ENCODE data around the gene CMA1. TPM values are rescaled to one million over a fixed set of nuclear protein-coding genes. Genes with fewer than 3 reads are reported as not detected.

Gene CMA1
- total RNA-seq, 1 donor from 2014 or later, result not detected

GRCh38 chr14:24459331-24459730 lies 48.7 kb downstream of the CMA1 start:
- H3K27ac Mint-ChIP-seq (ENCODE audit: unreplicated experiment), result no peak overlapping the region
- no peaks in the 10 kb centered on the region for H3K4me1 Mint-ChIP-seq (ENCODE audit: unreplicated experiment)
- TF ChIP-seq CTCF (IDR thresholded peaks at IDR 0.05), result no peak
- H3K9me3 Mint-ChIP-seq (ENCODE audit: unreplicated experiment), result peaks cover 3% of the 10 kb centered on the region
- no peaks in the 10 kb centered on the region for H3K27me3 Mint-ChIP-seq (ENCODE audit: unreplicated experiment)
- no peak overlapping the region for H3K4me3 Mint-ChIP-seq (ENCODE audit: unreplicated experiment)
- H3K36me3 Mint-ChIP-seq (ENCODE audit: unreplicated experiment), result peaks cover 14% of the 10 kb centered on the region
- no peak for DNase-seq (ENCODE audit: extremely low spot score, unreplicated experiment)

- Mint-ChIP-seq H3K4me3 (ENCODE audit: unreplicated experiment) (no peak overlapping the region), H3K36me3 (ENCODE audit: unreplicated experiment) (peaks cover 20% of the 10 kb centered on the region), H3K27me3 (ENCODE audit: unreplicated experiment) (no peaks in the 10 kb centered on the region), H3K4me1 (ENCODE audit: unreplicated experiment) (no peaks in the 10 kb centered on the region), H3K27ac (ENCODE audit: unreplicated experiment) (no peak overlapping the region), H3K9me3 (ENCODE audit: unreplicated experiment) (peaks cover 9% of the 10 kb centered on the region)
- no peak for TF ChIP-seq CTCF (IDR thresholded peaks at IDR 0.05)
- no peak for DNase-seq (ENCODE audit: extremely low spot score, unreplicated experiment)
Measured at GRCh38 chr14:24458736-24459135, 49.3 kb downstream of the CMA1 start.

- Mint-ChIP-seq H3K27ac (ENCODE audit: unreplicated experiment) (no peak overlapping the region), H3K36me3 (ENCODE audit: unreplicated experiment) (peaks cover 34% of the 10 kb centered on the region), H3K9me3 (ENCODE audit: unreplicated experiment) (peaks cover 13% of the 10 kb centered on the region), H3K4me1 (ENCODE audit: unreplicated experiment) (no peaks in the 10 kb centered on the region), H3K4me3 (ENCODE audit: unreplicated experiment) (no peak overlapping the region), H3K27me3 (ENCODE audit: unreplicated experiment) (no peaks in the 10 kb centered on the region)
- DNase-seq (ENCODE audit: extremely low spot score, unreplicated experiment), result no peak
- TF ChIP-seq CTCF (IDR thresholded peaks at IDR 0.05), result no peak
Measured at GRCh38 chr14:24456980-24457379, 51.1 kb downstream of the CMA1 start.

Other genes starting within 250 kb of the CMA1 start
- 2.1 and 2.3 TPM in 2 replicates for gene TGM1, start 245.1 kb downstream of the CMA1 start, total RNA-seq
- 26.1 and 30.8 TPM in 2 replicates for gene RABGGTA, start 236.7 kb downstream of the CMA1 start, total RNA-seq
- gene DHRS1, start 208.5 kb downstream of the CMA1 start, total RNA-seq, result 24.6 and 27.0 TPM in 2 replicates
- gene NOP9, start 208.4 kb downstream of the CMA1 start, total RNA-seq, result 27.8 and 28.2 TPM in 2 replicates
- not detected in 2 replicates for gene CIDEB, start 200.3 kb downstream of the CMA1 start, total RNA-seq
- 12.5 and 14.9 TPM in 2 replicates for gene LTB4R2, start 198.1 kb downstream of the CMA1 start, total RNA-seq
- gene LTB4R, start 196.8 kb downstream of the CMA1 start, total RNA-seq, result 10.0 and 11.3 TPM in 2 replicates
- 25.3 and 26.5 TPM in 2 replicates for gene ADCY4, start 173.2 kb downstream of the CMA1 start, total RNA-seq
- gene RIPK3, start 168.3 kb downstream of the CMA1 start, total RNA-seq, result 0.78 and 1.3 TPM in 2 replicates
- gene NFATC4, start 140.1 kb downstream of the CMA1 start, total RNA-seq, result 197 and 223 TPM in 2 replicates
- gene NYNRIN, start 109.3 kb downstream of the CMA1 start, total RNA-seq, result 39.6 and 40.2 TPM in 2 replicates
- 5.5 and 6.1 TPM in 2 replicates for gene CBLN3, start 78.6 kb downstream of the CMA1 start, total RNA-seq
- gene KHNYN, start 78.3 kb downstream of the CMA1 start, total RNA-seq, result 59.9 and 60.9 TPM in 2 replicates
- 53.9 and 54.6 TPM in 2 replicates for gene SDR39U1, start 65.5 kb downstream of the CMA1 start, total RNA-seq
- not detected in 2 replicates for gene CTSG, start 68.0 kb upstream of the CMA1 start, total RNA-seq
- not detected in 2 replicates for gene GZMH, start 101.4 kb upstream of the CMA1 start, total RNA-seq
- not detected in 2 replicates for gene GZMB, start 125.9 kb upstream of the CMA1 start, total RNA-seq